Measurements from ENCODE around the gene AKAP13. TPM values are rescaled to one million over a fixed set of nuclear protein-coding genes. Genes with fewer than 3 reads are reported as not detected.

The AKAP13 gene
- total RNA-seq, 1 experiment from 2014 or later: 49.6 TPM

GRCh38 chr15:85498471-85498870 lies 118.1 kb downstream of the AKAP13 start:
- peaks cover 38% of the 10 kb centered on the region for H3K4me1 ChIP-seq
- no peak for TF ChIP-seq CTCF (IDR thresholded peaks at IDR 0.05; ENCODE audit: insufficient read depth in 1 of 2, low read depth in 1 of 2, low read length in 1 of 2, severe bottlenecking in 1 of 2, unreplicated experiment in 1 of 2)
- Mint-ChIP-seq H3K27ac (ENCODE audit: unreplicated experiment) (no peak overlapping the region), H3K27me3 (ENCODE audit: insufficient read depth, unreplicated experiment) (no peaks in the 10 kb centered on the region), H3K4me1 (ENCODE audit: low read depth, unreplicated experiment) (peaks cover 39% of the 10 kb centered on the region), H3K9me3 (ENCODE audit: unreplicated experiment) (no peaks in the 10 kb centered on the region), H3K36me3 (ENCODE audit: insufficient read depth, unreplicated experiment) (peaks cover 9% of the 10 kb centered on the region), H3K4me3 (ENCODE audit: unreplicated experiment) (no peak overlapping the region)
- no peaks in the 10 kb centered on the region for H3K36me3 ChIP-seq (ENCODE audit: control insufficient read depth, insufficient read depth, low read length)
- no peaks in the 10 kb centered on the region for H3K9me3 ChIP-seq
- intact Hi-C loops (cut with micrococcal nuclease; ENCODE audit: unreplicated experiment): no loop called here
- no peak for DNase-seq
- ChIA-PET POLR2A (no interaction called here), CTCF (interaction anchor here (1.0 kb wide), 1 partner anchor 12 kb away, joined by 3 read pairs; no protein-coding TSS in a partner anchor)
- H3K27me3 ChIP-seq (replicated peaks; ENCODE audit: control insufficient read depth, insufficient read depth, low read length): no peaks in the 10 kb centered on the region
- BruUV-seq (replicated peaks): no TSS peak
- H3K4me3 ChIP-seq (ENCODE audit: low read depth, low read length): no peak overlapping the region

DNA sequence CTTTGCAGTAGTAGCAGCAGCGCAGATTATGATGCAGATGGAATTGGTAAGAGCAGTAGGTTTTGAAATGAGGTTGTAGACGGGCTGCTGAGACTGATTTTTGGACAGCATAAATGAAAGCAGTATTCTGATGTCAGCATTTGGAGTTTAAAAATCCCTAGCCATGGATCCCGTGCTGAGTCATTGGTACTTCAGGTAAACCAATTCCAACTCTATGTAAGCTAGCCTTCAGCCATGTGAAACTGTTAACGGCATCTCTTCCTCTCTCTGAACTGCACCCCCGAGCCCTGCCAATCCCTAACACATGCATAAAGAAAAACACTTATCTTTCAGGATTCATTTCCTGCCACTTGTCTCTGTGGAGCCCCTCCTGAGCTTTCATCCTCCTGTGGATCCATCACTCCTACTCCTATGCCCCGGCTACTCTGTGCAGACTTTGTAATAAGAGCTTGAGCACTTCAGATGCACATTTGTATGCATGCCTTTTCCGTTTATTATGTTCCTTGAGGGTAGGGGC lies 119.0 kb downstream of the AKAP13 start:
- no peaks in the 10 kb centered on the region for H3K27me3 Mint-ChIP-seq (ENCODE audit: insufficient read depth, unreplicated experiment)
- Histone ChIP-seq H3K9me3 (no peaks in the 10 kb centered on the region), H3K27me3 (replicated peaks; ENCODE audit: control insufficient read depth, insufficient read depth, low read length) (no peaks in the 10 kb centered on the region), H3K4me1 (peaks cover 33% of the 10 kb centered on the region), H3K4me3 (ENCODE audit: low read depth, low read length) (no peak overlapping the region), H3K36me3 (ENCODE audit: control insufficient read depth, insufficient read depth, low read length) (no peaks in the 10 kb centered on the region)
- DNase-seq: no peak
- peak overlapping the region; percentile 25 for H3K27ac Mint-ChIP-seq (ENCODE audit: unreplicated experiment)
- H3K4me1 Mint-ChIP-seq (ENCODE audit: low read depth, unreplicated experiment): peaks cover 43% of the 10 kb centered on the region
- H3K36me3 Mint-ChIP-seq (ENCODE audit: insufficient read depth, unreplicated experiment): peaks cover 9% of the 10 kb centered on the region
- intact Hi-C loops (cut with micrococcal nuclease; ENCODE audit: unreplicated experiment): no loop called here
- no peak for TF ChIP-seq CTCF (IDR thresholded peaks at IDR 0.05; ENCODE audit: insufficient read depth in 1 of 2, low read depth in 1 of 2, low read length in 1 of 2, severe bottlenecking in 1 of 2, unreplicated experiment in 1 of 2)
- no TSS peak for BruUV-seq (replicated peaks)
- H3K9me3 Mint-ChIP-seq (ENCODE audit: unreplicated experiment): no peaks in the 10 kb centered on the region
- POLR2A ChIA-PET: no interaction called here
- H3K4me3 Mint-ChIP-seq (ENCODE audit: unreplicated experiment): no peak overlapping the region
- CTCF ChIA-PET: no interaction called here

DNA sequence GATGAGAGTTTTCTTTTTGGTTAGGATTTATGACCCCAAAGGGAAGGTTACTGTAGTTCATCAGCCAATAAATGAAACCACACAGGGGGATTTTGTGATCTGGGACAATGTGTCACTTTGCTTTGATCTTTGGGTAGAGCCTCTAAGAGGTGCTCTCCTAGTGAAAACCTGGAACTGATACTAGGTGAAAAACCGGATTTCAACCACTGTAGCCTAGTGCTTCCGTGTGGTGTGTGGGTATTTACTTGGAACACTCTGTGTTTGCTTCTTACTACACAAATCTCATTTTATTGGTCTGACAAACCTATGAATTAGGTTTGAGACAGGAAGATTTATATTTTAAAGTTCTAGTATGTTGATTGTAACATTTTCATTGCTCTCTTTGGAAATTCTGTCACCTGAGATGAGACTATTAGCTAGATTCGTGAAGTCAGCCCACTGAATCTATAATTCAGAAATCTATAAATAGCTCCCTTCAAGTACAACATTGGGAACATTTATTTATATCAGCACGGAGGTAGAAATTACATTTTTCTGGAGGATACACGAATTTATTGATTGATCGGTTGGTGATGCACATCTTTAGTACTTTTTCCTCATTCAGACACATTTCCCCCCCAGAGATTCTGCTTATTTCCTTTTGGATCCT lies 119.8 kb downstream of the AKAP13 start:
- no peak overlapping the region for H3K27ac Mint-ChIP-seq (ENCODE audit: unreplicated experiment)
- no peaks in the 10 kb centered on the region for H3K27me3 ChIP-seq (replicated peaks; ENCODE audit: control insufficient read depth, insufficient read depth, low read length)
- H3K9me3 ChIP-seq: no peaks in the 10 kb centered on the region
- no peak for TF ChIP-seq CTCF (IDR thresholded peaks at IDR 0.05; ENCODE audit: insufficient read depth in 1 of 2, low read depth in 1 of 2, low read length in 1 of 2, severe bottlenecking in 1 of 2, unreplicated experiment in 1 of 2)
- H3K4me1 Mint-ChIP-seq (ENCODE audit: low read depth, unreplicated experiment): peaks cover 42% of the 10 kb centered on the region
- H3K4me1 ChIP-seq: peaks cover 33% of the 10 kb centered on the region
- ChIA-PET POLR2A (no interaction called here), CTCF (no interaction called here)
- no peak overlapping the region for H3K4me3 Mint-ChIP-seq (ENCODE audit: unreplicated experiment)
- intact Hi-C loops (cut with micrococcal nuclease; ENCODE audit: unreplicated experiment): no loop called here
- H3K36me3 Mint-ChIP-seq (ENCODE audit: insufficient read depth, unreplicated experiment): peaks cover 9% of the 10 kb centered on the region
- H3K4me3 ChIP-seq (ENCODE audit: low read depth, low read length): no peak overlapping the region
- no peaks in the 10 kb centered on the region for H3K27me3 Mint-ChIP-seq (ENCODE audit: insufficient read depth, unreplicated experiment)
- H3K9me3 Mint-ChIP-seq (ENCODE audit: unreplicated experiment): no peaks in the 10 kb centered on the region
- no peaks in the 10 kb centered on the region for H3K36me3 ChIP-seq (ENCODE audit: control insufficient read depth, insufficient read depth, low read length)
- no peak for DNase-seq
- BruUV-seq (replicated peaks): no TSS peak
